ENCODE results near the gene GNG13.

DNA sequence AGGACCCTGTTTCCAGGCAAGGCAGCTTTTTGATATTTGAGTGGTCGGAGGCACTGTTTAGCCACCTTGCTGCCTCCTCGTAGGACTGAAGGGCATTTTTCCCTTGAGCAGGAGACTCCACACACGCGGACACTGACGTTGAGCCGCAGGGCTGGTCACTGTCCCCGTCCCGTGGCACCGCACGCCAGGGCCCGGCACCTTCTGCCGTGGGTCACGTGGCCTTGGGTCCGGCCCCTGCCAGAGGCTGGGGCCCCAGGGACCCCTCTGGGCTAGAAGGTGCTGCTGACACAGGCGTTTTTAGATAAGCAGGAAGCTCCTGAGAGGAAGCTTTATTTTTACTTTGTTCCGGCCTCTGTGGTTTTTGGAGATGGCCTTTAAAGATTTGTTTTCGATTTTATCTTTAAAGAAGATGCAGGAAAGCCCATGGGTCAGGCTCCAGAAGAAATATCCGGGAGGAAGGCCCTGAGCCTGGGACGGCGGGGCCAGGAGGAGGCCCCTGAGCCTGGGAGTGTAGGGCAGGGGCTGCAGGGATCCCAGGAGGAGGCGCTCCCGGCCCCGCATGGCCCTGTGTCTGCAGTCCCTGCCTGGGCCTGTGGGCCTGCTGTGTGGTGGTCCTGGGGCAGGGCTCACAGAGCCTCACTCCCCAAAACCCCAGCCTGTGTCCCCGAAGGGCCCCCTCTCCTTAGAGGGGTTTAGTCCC is 30.5 kb upstream of the GNG13 start:
- TF ChIP-seq, protein P1, sequence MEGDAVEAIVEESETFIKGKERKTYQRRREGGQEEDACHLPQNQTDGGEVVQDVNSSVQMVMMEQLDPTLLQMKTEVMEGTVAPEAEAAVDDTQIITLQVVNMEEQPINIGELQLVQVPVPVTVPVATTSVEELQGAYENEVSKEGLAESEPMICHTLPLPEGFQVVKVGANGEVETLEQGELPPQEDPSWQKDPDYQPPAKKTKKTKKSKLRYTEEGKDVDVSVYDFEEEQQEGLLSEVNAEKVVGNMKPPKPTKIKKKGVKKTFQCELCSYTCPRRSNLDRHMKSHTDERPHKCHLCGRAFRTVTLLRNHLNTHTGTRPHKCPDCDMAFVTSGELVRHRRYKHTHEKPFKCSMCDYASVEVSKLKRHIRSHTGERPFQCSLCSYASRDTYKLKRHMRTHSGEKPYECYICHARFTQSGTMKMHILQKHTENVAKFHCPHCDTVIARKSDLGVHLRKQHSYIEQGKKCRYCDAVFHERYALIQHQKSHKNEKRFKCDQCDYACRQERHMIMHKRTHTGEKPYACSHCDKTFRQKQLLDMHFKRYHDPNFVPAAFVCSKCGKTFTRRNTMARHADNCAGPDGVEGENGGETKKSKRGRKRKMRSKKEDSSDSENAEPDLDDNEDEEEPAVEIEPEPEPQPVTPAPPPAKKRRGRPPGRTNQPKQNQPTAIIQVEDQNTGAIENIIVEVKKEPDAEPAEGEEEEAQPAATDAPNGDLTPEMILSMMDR (IDR thresholded peaks at IDR 0.05) = no peak
- no peak for TF ChIP-seq SIN3A (IDR thresholded peaks at IDR 0.05; ENCODE audit: borderline replicate concordance, insufficient read depth, low read depth, low read length)

All from Panc1 (cell line).